Measurements from ENCODE around the gene PRKAR1B.
"Not testable (repeated sequence)": the region's sequence is repeated elsewhere in the genome, so short reads cannot be mapped to it uniquely, and the experiment has no call there.

The PRKAR1B gene

DNA sequence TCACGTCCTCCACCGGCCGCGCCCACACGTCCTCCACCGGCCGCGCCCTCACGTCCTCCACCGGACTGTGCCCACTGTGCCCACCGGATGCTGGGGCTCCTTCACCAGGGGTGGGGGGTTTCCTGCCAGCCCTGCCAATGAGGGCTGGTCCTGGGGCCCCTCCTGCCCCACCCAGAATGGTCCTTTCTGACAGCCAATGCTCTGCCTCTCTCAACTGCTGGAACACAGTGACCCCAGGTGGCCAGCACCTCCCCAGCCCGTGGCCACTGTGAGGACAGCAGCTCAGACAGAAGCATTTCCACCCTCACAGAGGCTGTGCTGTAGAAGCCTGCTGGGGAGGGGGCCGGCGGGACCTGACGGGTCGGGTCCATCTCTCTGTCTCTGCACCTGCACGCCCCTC lies 90.7 kb downstream of the PRKAR1B start:
- Histone ChIP-seq H3K27me3 (ENCODE audit: insufficient read depth, insufficient read length) (no peaks in the 10 kb centered on the region), H3K36me3 (ENCODE audit: insufficient read depth, insufficient read length, low read length) (no peaks in the 10 kb centered on the region), H3K4me1 (ENCODE audit: insufficient read depth, insufficient read length) (no peaks in the 10 kb centered on the region), H3K4me3 (ENCODE audit: insufficient read length, low read depth) (no peak overlapping the region), H3K9me3 (ENCODE audit: insufficient read depth, low read length) (no peaks in the 10 kb centered on the region), H3K9ac (ENCODE audit: insufficient read length, low read depth) (no peak overlapping the region)
- TF ChIP-seq SUZ12 (IDR thresholded peaks at IDR 0.05; ENCODE audit: extremely low read depth, insufficient read depth, insufficient read length) (no peak), YY1 (IDR thresholded peaks at IDR 0.05; ENCODE audit: insufficient read depth, insufficient read length) (no peak), ZNF274 (IDR thresholded peaks at IDR 0.05; ENCODE audit: low read depth, low read length) (no peak)
- DNase-seq (ENCODE audit: low read depth, low spot score) = no peak

DNA sequence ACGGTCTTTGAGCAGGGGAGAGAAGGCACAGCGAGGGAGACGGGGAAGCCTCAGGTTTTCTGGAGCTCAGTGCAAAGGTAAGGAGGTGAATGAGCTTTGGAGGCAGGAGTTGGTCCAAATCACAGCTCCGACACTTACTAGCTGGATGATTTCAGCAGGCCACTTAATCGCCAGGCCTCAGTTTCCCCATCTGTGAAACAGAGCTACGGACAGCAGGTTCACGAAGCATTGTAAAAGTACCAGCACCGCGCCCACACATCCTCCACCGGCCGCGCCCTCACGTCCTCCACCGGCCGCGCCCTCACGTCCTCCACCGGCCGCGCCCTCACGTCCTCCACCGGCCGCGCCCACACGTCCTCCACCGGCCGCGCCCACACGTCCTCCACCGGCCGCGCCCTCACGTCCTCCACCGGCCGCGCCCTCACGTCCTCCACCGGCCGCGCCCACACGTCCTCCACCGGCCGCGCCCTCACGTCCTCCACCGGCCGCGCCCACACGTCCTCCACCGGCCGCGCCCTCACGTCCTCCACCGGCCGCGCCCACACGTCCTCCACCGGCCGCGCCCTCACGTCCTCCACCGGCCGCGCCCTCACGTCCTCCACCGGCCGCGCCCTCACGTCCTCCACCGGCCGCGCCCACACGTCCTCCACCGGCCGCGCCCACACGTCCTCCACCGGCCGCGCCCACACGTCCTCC lies 91.2 kb downstream of the PRKAR1B start:
- H3K9me3 ChIP-seq (ENCODE audit: insufficient read depth, low read length); H3K4me3 ChIP-seq (ENCODE audit: insufficient read length, low read depth): not testable (repeated sequence)

DNA sequence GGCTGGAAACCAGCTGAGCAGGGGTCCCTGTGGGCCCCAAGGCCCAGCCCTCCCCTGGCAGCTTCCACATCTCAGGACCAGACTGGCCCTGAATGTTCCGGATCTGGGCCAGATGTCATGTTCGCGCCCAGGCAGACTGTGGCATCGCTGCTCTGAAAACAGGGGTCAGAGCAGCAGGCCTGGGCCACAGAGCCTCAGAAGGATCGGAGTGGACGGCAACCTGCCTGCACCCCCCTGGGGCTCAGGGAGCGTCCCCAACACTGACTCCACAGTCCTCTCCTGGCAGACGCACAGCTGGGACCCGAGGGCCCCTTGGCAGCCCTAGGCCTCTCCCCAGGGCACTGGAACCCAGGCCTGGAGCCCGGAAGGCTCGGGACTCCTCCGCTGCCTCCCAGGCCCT lies 91.9 kb downstream of the PRKAR1B start:
- H3K27me3 ChIP-seq (ENCODE audit: insufficient read depth, insufficient read length) = no peaks in the 10 kb centered on the region
- no peak for DNase-seq (ENCODE audit: low read depth, low spot score)
- no peaks in the 10 kb centered on the region for H3K9me3 ChIP-seq (ENCODE audit: insufficient read depth, low read length)
- TF ChIP-seq SUZ12 (IDR thresholded peaks at IDR 0.05; ENCODE audit: extremely low read depth, insufficient read depth, insufficient read length) (no peak), YY1 (IDR thresholded peaks at IDR 0.05; ENCODE audit: insufficient read depth, insufficient read length) (no peak), ZNF274 (IDR thresholded peaks at IDR 0.05; ENCODE audit: low read depth, low read length) (no peak)
- H3K36me3 ChIP-seq (ENCODE audit: insufficient read depth, insufficient read length, low read length) = no peaks in the 10 kb centered on the region
- peak overlapping the region; percentile 36 for H3K9ac ChIP-seq (ENCODE audit: insufficient read length, low read depth)
- H3K4me3 ChIP-seq (ENCODE audit: insufficient read length, low read depth) = no peak overlapping the region
- peaks cover 1% of the 10 kb centered on the region for H3K4me1 ChIP-seq (ENCODE audit: insufficient read depth, insufficient read length)

More for the DNA sequence above, 91.2 kb downstream of the PRKAR1B start:
- H3K9ac ChIP-seq (ENCODE audit: insufficient read length, low read depth) = peak overlapping the region; percentile 36
- H3K27me3 ChIP-seq (ENCODE audit: insufficient read depth, insufficient read length); H3K4me1 ChIP-seq (ENCODE audit: insufficient read depth, insufficient read length); H3K36me3 ChIP-seq (ENCODE audit: insufficient read depth, insufficient read length, low read length); DNase-seq (ENCODE audit: low read depth, low spot score): not testable (repeated sequence)

DNA sequence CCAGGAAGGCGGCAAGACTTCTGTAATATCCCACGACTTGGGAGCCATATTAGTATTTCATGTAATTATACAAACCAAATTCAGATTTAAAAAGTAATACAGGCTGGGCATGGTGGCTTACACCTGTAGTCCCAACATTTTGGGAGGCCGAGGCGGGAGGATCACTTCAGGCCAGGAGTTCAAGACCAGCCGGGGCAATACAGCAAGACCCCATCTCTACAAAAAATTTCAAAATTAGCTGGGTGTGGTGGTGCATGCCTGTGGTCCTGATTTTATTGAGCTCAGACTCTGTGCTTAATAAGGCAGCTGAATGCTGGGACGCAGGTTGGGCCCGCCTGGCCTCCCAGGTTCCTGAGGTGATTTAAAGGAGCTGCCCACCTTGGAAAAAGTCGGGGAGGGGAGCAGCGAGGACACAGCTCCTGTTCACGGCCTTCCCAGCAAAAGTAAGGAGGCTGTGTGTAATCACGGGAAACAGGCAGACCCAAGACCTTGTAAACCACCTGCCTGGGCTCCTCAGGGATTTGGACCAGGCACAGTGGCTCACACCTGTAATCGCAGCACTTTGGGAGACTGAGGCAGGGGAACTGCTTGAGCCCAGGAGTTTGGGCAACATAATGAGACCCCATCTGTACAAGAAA lies 93.6 kb downstream of the PRKAR1B start:
- TF ChIP-seq YY1 (IDR thresholded peaks at IDR 0.05; ENCODE audit: insufficient read depth, insufficient read length) (no peak), SUZ12 (IDR thresholded peaks at IDR 0.05; ENCODE audit: extremely low read depth, insufficient read depth, insufficient read length) (no peak), ZNF274 (IDR thresholded peaks at IDR 0.05; ENCODE audit: low read depth, low read length) (no peak)
- peaks cover 4% of the 10 kb centered on the region for H3K4me1 ChIP-seq (ENCODE audit: insufficient read depth, insufficient read length)
- no peak overlapping the region for H3K4me3 ChIP-seq (ENCODE audit: insufficient read length, low read depth)
- no peaks in the 10 kb centered on the region for H3K36me3 ChIP-seq (ENCODE audit: insufficient read depth, insufficient read length, low read length)
- H3K9ac ChIP-seq (ENCODE audit: insufficient read length, low read depth) = no peak overlapping the region
- no peaks in the 10 kb centered on the region for H3K27me3 ChIP-seq (ENCODE audit: insufficient read depth, insufficient read length)
- DNase-seq (ENCODE audit: low read depth, low spot score) = no peak
- no peaks in the 10 kb centered on the region for H3K9me3 ChIP-seq (ENCODE audit: insufficient read depth, low read length)

DNA sequence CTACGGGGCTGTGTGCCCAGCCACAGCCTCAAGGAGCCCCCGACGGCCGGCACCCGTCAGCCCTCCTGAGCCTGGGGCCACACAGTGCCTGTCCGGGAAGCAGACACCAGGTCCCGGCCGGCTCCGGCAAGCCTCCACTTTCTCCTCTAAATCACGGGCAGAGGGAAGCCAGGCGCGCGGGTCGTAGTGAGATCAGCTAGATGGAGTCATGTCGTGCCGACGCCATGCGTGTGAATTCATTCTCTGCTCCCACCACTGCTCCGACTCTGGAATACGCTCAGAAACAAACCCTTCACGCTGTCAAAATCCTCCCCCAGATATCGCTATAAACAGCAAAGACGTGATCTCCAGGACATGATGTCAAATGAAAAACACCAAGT lies 94.3 kb downstream of the PRKAR1B start:
- Histone ChIP-seq H3K9me3 (ENCODE audit: insufficient read depth, low read length) (no peaks in the 10 kb centered on the region), H3K9ac (ENCODE audit: insufficient read length, low read depth) (no peak overlapping the region), H3K4me1 (ENCODE audit: insufficient read depth, insufficient read length) (peaks cover 4% of the 10 kb centered on the region), H3K36me3 (ENCODE audit: insufficient read depth, insufficient read length, low read length) (no peaks in the 10 kb centered on the region), H3K4me3 (ENCODE audit: insufficient read length, low read depth) (no peak overlapping the region), H3K27me3 (ENCODE audit: insufficient read depth, insufficient read length) (no peaks in the 10 kb centered on the region)
- no peak for TF ChIP-seq ZNF274 (IDR thresholded peaks at IDR 0.05; ENCODE audit: low read depth, low read length)
- TF ChIP-seq YY1 (IDR thresholded peaks at IDR 0.05; ENCODE audit: insufficient read depth, insufficient read length) = no peak
- no peak for TF ChIP-seq SUZ12 (IDR thresholded peaks at IDR 0.05; ENCODE audit: extremely low read depth, insufficient read depth, insufficient read length)
- no peak for DNase-seq (ENCODE audit: low read depth, low spot score)

DNA sequence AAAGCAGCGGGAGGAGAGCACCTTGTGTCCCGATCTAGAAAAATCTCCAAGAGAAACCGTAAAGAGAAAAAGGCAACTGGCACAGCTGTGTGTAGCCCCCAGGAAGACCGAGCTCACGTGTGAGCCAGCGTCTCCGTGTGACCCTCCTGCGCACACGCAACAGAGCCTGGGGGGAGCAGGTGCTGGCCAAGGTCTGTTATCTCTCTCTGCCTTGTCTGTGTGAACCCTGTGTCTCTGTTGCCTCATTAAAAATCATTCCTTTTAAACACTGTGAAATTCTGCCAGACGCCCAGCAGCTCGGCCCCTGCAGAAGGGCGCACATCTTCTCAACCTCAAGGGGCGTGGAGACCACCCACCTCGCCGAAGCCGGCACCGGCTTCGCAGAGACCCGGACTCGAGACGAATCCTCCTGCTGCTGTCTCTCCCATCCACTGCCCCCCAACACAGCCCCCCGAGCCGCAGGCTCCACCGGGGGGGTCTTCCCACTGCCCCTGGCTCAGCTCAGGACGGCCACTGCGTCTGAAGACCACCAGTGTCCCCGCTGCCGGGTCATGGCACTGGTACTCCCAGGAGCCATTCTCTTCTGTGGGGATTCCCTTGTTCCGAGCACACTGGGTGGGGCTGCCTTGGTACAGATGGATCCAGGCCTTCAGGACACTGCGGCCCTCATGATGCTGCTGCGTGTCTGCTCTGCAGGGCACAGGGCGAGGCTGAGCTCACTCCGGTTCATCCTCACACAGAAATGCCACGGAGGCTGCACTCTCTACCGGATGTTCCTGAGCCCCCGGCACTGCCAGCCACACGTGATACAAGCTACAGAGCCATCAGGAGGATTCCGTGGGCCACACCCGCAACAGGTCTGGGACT lies 94.9 kb downstream of the PRKAR1B start:
- Histone ChIP-seq H3K9ac (ENCODE audit: insufficient read length, low read depth) (no peak overlapping the region), H3K4me3 (ENCODE audit: insufficient read length, low read depth) (no peak overlapping the region), H3K36me3 (ENCODE audit: insufficient read depth, insufficient read length, low read length) (no peaks in the 10 kb centered on the region), H3K9me3 (ENCODE audit: insufficient read depth, low read length) (no peaks in the 10 kb centered on the region), H3K27me3 (ENCODE audit: insufficient read depth, insufficient read length) (no peaks in the 10 kb centered on the region), H3K4me1 (ENCODE audit: insufficient read depth, insufficient read length) (peaks cover 4% of the 10 kb centered on the region)
- no peak for DNase-seq (ENCODE audit: low read depth, low spot score)
- TF ChIP-seq SUZ12 (IDR thresholded peaks at IDR 0.05; ENCODE audit: extremely low read depth, insufficient read depth, insufficient read length) = no peak
- TF ChIP-seq YY1 (IDR thresholded peaks at IDR 0.05; ENCODE audit: insufficient read depth, insufficient read length) = no peak
- no peak for TF ChIP-seq ZNF274 (IDR thresholded peaks at IDR 0.05; ENCODE audit: low read depth, low read length)

DNA sequence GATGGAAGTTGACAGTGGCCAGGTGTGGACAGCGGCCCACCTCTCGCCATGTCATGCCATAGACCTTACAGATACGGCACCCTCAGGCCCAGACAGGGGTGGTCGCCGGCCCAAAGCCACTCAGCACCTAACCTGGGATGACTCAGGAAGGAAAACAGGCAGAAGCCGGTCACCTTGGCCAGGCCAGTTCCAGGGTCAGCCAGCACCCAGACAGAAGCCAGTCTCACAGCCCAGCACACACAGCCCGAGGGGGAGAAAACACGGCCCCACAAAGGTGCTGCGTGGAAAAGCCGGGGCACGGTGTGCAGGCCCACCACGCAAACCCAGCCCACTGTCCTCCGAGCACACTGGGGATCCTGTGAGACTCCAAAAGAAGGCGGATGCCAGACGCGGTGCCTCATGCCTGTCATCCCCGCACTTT lies 95.8 kb downstream of the PRKAR1B start:
- no peaks in the 10 kb centered on the region for H3K9me3 ChIP-seq (ENCODE audit: insufficient read depth, low read length)
- TF ChIP-seq YY1 (IDR thresholded peaks at IDR 0.05; ENCODE audit: insufficient read depth, insufficient read length) (no peak), ZNF274 (IDR thresholded peaks at IDR 0.05; ENCODE audit: low read depth, low read length) (no peak), SUZ12 (IDR thresholded peaks at IDR 0.05; ENCODE audit: extremely low read depth, insufficient read depth, insufficient read length) (no peak)
- H3K4me3 ChIP-seq (ENCODE audit: insufficient read length, low read depth) = no peak overlapping the region
- H3K36me3 ChIP-seq (ENCODE audit: insufficient read depth, insufficient read length, low read length) = no peaks in the 10 kb centered on the region
- H3K9ac ChIP-seq (ENCODE audit: insufficient read length, low read depth) = no peak overlapping the region
- H3K27me3 ChIP-seq (ENCODE audit: insufficient read depth, insufficient read length) = no peaks in the 10 kb centered on the region
- H3K4me1 ChIP-seq (ENCODE audit: insufficient read depth, insufficient read length) = peaks cover 4% of the 10 kb centered on the region
- no peak for DNase-seq (ENCODE audit: low read depth, low spot score)

Data from NT2/D1 (cell line).